OCI-LY1 (cell line): ENCODE data around the gene PACRG.

Source experiments
- H2AFZ ChIP-seq: fragments of 200-600 bp; sonication (generic), shearing (Covaris generic); 2 replicates; pipeline ENCODE4 v1.6.0; 2014; ENCODE audit warnings: antibody characterized with exemption, mild to moderate bottlenecking, low read length
- H3F3A ChIP-seq: fragments of 200-600 bp; sonication (generic), shearing (Covaris generic); 2 replicates; pipeline ENCODE4 v1.6.0; 2014; ENCODE audit warnings: mild to moderate bottlenecking, antibody characterized with exemption, low read length, moderate library complexity; ENCODE audit not compliant: insufficient read depth
- H3K27ac ChIP-seq: fragments of 200-600 bp; sonication (generic); 2 replicates; pipeline ENCODE4 v1.5.1; 2014; ENCODE audit warnings: low read length, mixed run types, mild to moderate bottlenecking, low read depth; ENCODE audit not compliant: poor library complexity, severe bottlenecking
- H3K27me3 ChIP-seq: fragments of 200-600 bp; sonication (generic); 2 replicates; pipeline ENCODE4 v1.6.0; 2014; ENCODE audit warnings: antibody characterized with exemption, mild to moderate bottlenecking, low read length, moderate library complexity; ENCODE audit not compliant: insufficient read depth
- H3K36me3 ChIP-seq: fragments of 200-600 bp; sonication (generic); 2 replicates; pipeline ENCODE4 v1.6.1; 2014; ENCODE audit warnings: mild to moderate bottlenecking, antibody characterized with exemption, low read length, moderate library complexity, mixed read lengths; ENCODE audit not compliant: insufficient read depth
- H3K4me1 ChIP-seq: fragments of 200-600 bp; sonication (generic); 2 replicates; pipeline ENCODE4 v1.5.1; 2014; ENCODE audit warnings: mild to moderate bottlenecking, low read length, moderate library complexity; ENCODE audit not compliant: insufficient read depth, severe bottlenecking
- H3K4me2 ChIP-seq: fragments of 200-600 bp; sonication (generic), shearing (Covaris generic); 2 replicates; pipeline ENCODE4 v1.6.1; 2014; ENCODE audit warnings: low read length
- H3K4me3 ChIP-seq: fragments of 200-600 bp; sonication (generic); 2 replicates; pipeline ENCODE4 v1.5.1; 2014; ENCODE audit warnings: low read length, low read depth, mild to moderate bottlenecking, mixed read lengths; ENCODE audit not compliant: poor library complexity, severe bottlenecking
- H3K79me2 ChIP-seq: fragments of 200-600 bp; shearing (Covaris generic); 2 replicates; pipeline ENCODE4 v1.6.1; 2016; ENCODE audit warnings: mixed run types, low read length, mixed read lengths; ENCODE audit not compliant: insufficient read depth
- H3K9ac ChIP-seq: fragments of 200-600 bp; sonication (generic), shearing (Covaris generic); 2 replicates; pipeline ENCODE4 v1.6.1; 2014; ENCODE audit warnings: mild to moderate bottlenecking, low read length, mixed read lengths
- H3K9me2 ChIP-seq: fragments of 200-600 bp; sonication (generic), shearing (Covaris generic); 2 replicates; pipeline ENCODE4 v1.6.1; 2014; ENCODE audit warnings: low read depth, mild to moderate bottlenecking, low read length, mixed read lengths
- H3K9me3 ChIP-seq: fragments of 200-600 bp; shearing (Covaris generic); 2 replicates; pipeline ENCODE4 v1.6.1; 2014; ENCODE audit warnings: low read length, mixed read lengths
- H4K20me1 ChIP-seq: fragments of 200-600 bp; sonication (generic), shearing (Covaris generic); 2 replicates; pipeline ENCODE4 v1.6.0; 2016; ENCODE audit warnings: mild to moderate bottlenecking, low read length; ENCODE audit not compliant: insufficient read depth
- CTCF ChIP-seq: fragments of 200-600 bp; sonication (generic), shearing (Covaris generic); IDR thresholded peaks from 2 replicates; pipeline ENCODE4 v1.5.1; 2017; ENCODE audit warnings: mild to moderate bottlenecking, antibody characterized with exemption, low read length, moderate library complexity, mixed read lengths
- EZH2 ChIP-seq: fragments of 200-600 bp; sonication (generic), shearing (Covaris generic); IDR thresholded peaks from 2 replicates; pipeline ENCODE4 v1.8.0; 2017; ENCODE audit warnings: borderline replicate concordance, mixed run types, mild to moderate bottlenecking, antibody characterized with exemption, low read length, moderate library complexity, mixed read lengths

Gene PACRG

DNA sequence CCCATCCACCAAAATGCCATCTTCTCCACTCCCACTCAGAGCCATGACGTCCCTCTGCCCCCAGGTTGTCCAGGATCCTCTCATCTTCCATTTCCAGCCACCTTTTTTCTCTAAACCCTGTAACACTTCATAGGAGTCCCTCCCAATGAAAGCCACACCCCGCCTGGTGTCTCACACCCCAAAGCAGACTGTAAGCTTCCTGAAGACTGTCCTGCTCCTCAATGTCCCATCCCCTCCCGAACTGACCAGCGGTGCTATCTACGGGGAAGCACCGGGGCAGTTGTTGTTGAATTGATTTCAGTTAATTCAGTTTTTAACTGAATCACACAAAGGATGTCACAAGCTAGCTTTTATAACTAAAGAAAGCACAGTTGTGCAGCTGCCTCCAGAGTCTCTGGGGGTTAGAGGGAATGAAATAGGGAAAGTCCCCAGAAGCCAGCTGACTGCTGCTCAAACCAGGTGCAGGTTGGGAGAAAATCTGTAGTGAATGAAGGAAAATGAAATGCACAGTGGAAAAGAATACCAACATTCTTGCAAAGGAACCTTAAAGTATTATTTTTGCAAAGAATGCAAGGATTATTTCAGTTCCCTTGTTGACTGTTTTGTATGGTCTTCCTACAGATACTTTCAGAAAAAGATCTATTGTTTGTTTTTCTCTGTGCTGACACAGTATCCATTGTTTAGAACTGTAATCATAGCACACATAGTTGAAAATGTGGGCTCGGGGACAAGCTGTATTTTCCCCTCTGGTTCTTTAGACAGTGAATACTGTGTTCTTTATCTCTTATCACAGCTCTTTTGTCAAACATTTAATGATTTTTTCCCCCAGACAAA, 464.1 kb downstream of the PACRG start:
- Histone ChIP-seq H3K4me3 (no peak overlapping the region), H3K27ac (no peak overlapping the region)

GRCh38 chr6:163192591-163192990, 464.8 kb downstream of the PACRG start:
- Histone ChIP-seq H3K27me3 (no peaks in the 10 kb centered on the region), H2AFZ (no peak overlapping the region), H3K4me1 (no peaks in the 10 kb centered on the region), H3K36me3 (no peaks in the 10 kb centered on the region), H3K27ac (no peak overlapping the region), H3K9ac (no peak overlapping the region), H3K9me2 (no peaks in the 10 kb centered on the region), H3F3A (no peaks in the 10 kb centered on the region), H3K9me3 (no peaks in the 10 kb centered on the region), H4K20me1 (no peaks in the 10 kb centered on the region), H3K4me2 (no peak overlapping the region), H3K4me3 (no peak overlapping the region), H3K79me2 (no peaks in the 10 kb centered on the region)
- no peak for TF ChIP-seq EZH2
- TF ChIP-seq CTCF = no peak

More for the DNA sequence above, 464.1 kb downstream of the PACRG start:
- Histone ChIP-seq H3K27me3 (no peaks in the 10 kb centered on the region), H3K79me2 (no peaks in the 10 kb centered on the region), H3K4me2 (no peak overlapping the region), H3K9me2 (no peaks in the 10 kb centered on the region), H4K20me1 (no peaks in the 10 kb centered on the region), H3K36me3 (no peaks in the 10 kb centered on the region), H3K4me1 (no peaks in the 10 kb centered on the region), H2AFZ (no peak overlapping the region), H3F3A (no peaks in the 10 kb centered on the region), H3K9me3 (no peaks in the 10 kb centered on the region), H3K9ac (no peak overlapping the region)
- TF ChIP-seq CTCF = no peak
- TF ChIP-seq EZH2 = no peak

DNA sequence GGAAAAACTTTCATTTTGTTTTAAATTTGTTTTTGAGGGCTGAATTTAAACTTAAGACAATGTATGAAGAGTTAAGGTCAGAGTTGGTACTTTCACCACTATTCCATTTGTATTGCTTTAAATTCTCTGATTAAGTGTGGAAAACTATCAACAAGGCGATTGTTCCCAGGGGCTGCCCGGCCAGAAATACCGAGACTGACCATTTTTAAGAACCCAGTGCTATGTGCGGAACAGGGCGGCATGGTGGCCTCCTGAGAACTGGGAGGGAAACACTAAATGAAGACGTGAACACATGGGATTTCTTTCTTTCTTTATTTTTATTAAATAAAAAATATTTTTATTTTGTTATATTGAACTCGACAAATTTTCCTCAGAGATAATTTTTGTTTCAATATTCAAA, 465.6 kb downstream of the PACRG start:
- TF ChIP-seq CTCF = no peak
- no peak for TF ChIP-seq EZH2
- H3K27me3 ChIP-seq = no peaks in the 10 kb centered on the region
- H3K4me2 ChIP-seq = no peak overlapping the region
- H3K36me3 ChIP-seq = no peaks in the 10 kb centered on the region
- H3F3A ChIP-seq = no peaks in the 10 kb centered on the region
- H3K4me1 ChIP-seq = no peaks in the 10 kb centered on the region
- H2AFZ ChIP-seq = no peak overlapping the region
- no peak overlapping the region for H3K4me3 ChIP-seq
- H4K20me1 ChIP-seq = no peaks in the 10 kb centered on the region
- H3K79me2 ChIP-seq = no peaks in the 10 kb centered on the region
- H3K27ac ChIP-seq = no peak overlapping the region
- H3K9me2 ChIP-seq = no peaks in the 10 kb centered on the region
- no peak overlapping the region for H3K9ac ChIP-seq
- H3K9me3 ChIP-seq = no peaks in the 10 kb centered on the region
